ENCODE measurements around the gene WFS1. TPM values are rescaled to one million over a fixed set of nuclear protein-coding genes. Genes with fewer than 3 reads are reported as not detected.

Gene WFS1, protein sequence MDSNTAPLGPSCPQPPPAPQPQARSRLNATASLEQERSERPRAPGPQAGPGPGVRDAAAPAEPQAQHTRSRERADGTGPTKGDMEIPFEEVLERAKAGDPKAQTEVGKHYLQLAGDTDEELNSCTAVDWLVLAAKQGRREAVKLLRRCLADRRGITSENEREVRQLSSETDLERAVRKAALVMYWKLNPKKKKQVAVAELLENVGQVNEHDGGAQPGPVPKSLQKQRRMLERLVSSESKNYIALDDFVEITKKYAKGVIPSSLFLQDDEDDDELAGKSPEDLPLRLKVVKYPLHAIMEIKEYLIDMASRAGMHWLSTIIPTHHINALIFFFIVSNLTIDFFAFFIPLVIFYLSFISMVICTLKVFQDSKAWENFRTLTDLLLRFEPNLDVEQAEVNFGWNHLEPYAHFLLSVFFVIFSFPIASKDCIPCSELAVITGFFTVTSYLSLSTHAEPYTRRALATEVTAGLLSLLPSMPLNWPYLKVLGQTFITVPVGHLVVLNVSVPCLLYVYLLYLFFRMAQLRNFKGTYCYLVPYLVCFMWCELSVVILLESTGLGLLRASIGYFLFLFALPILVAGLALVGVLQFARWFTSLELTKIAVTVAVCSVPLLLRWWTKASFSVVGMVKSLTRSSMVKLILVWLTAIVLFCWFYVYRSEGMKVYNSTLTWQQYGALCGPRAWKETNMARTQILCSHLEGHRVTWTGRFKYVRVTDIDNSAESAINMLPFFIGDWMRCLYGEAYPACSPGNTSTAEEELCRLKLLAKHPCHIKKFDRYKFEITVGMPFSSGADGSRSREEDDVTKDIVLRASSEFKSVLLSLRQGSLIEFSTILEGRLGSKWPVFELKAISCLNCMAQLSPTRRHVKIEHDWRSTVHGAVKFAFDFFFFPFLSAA
- total RNA-seq = 10 to 100 TPM; 11.3 to 19.7 (median 15.9) TPM
- long read RNA-seq, partial matches to known transcripts = 0 of 3 reads
- long read RNA-seq, other reads (novel, unspliced or antisense) = 2 of 3 reads

GRCh38 chr4:6269616-6270511, at the start of gene WFS1:
TSS of gene WFS1 (plus strand) at chr4:6269850. CDS start at chr4:6277456, 7,606 bp downstream.
- H3K4me3 ChIP-seq = peak within 1 kb of the TSS; percentile 94 to 99 (median 97)
- H3K4me1 ChIP-seq = peaks cover 0 to 15% (median 2%) of the 10 kb centered on the region in 4 donors
- ATAC-seq (peak; percentile 97 to 100 (median 99)), DNase-seq (peak; percentile 99)
- no peaks in the 10 kb centered on the region for H3K9me3 ChIP-seq
- no peaks in the 10 kb centered on the region for H3K36me3 ChIP-seq
- 0% methylated on average over 13 of the region's 104 CpGs for WGBS (ENCODE audit: insufficient coverage, low coverage, low lambda C conversion rate, missing lambda C conversion rate)
- intact Hi-C loops (cut with DNase I) = no loop called here
- no peaks in the 10 kb centered on the region for H3K27me3 ChIP-seq
- TF ChIP-seq POLR2A (IDR thresholded peaks at IDR 0.05) = peak; percentile 91
- TF ChIP-seq, protein P1, sequence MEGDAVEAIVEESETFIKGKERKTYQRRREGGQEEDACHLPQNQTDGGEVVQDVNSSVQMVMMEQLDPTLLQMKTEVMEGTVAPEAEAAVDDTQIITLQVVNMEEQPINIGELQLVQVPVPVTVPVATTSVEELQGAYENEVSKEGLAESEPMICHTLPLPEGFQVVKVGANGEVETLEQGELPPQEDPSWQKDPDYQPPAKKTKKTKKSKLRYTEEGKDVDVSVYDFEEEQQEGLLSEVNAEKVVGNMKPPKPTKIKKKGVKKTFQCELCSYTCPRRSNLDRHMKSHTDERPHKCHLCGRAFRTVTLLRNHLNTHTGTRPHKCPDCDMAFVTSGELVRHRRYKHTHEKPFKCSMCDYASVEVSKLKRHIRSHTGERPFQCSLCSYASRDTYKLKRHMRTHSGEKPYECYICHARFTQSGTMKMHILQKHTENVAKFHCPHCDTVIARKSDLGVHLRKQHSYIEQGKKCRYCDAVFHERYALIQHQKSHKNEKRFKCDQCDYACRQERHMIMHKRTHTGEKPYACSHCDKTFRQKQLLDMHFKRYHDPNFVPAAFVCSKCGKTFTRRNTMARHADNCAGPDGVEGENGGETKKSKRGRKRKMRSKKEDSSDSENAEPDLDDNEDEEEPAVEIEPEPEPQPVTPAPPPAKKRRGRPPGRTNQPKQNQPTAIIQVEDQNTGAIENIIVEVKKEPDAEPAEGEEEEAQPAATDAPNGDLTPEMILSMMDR (IDR thresholded peaks at IDR 0.05) = no peak
- peak within 1 kb of the TSS in 2 of 3 donors; percentile 33 to 36 for H3K27ac ChIP-seq

- intact Hi-C loops (cut with DNase I) = no loop called here
- TF ChIP-seq, protein P1 (IDR thresholded peaks at IDR 0.05) = no peak
- TF ChIP-seq POLR2A (IDR thresholded peaks at IDR 0.05) = no peak
These were observed 48.3 kb upstream of the WFS1 start for GRCh38 chr4:6221301-6221850.

DNA sequence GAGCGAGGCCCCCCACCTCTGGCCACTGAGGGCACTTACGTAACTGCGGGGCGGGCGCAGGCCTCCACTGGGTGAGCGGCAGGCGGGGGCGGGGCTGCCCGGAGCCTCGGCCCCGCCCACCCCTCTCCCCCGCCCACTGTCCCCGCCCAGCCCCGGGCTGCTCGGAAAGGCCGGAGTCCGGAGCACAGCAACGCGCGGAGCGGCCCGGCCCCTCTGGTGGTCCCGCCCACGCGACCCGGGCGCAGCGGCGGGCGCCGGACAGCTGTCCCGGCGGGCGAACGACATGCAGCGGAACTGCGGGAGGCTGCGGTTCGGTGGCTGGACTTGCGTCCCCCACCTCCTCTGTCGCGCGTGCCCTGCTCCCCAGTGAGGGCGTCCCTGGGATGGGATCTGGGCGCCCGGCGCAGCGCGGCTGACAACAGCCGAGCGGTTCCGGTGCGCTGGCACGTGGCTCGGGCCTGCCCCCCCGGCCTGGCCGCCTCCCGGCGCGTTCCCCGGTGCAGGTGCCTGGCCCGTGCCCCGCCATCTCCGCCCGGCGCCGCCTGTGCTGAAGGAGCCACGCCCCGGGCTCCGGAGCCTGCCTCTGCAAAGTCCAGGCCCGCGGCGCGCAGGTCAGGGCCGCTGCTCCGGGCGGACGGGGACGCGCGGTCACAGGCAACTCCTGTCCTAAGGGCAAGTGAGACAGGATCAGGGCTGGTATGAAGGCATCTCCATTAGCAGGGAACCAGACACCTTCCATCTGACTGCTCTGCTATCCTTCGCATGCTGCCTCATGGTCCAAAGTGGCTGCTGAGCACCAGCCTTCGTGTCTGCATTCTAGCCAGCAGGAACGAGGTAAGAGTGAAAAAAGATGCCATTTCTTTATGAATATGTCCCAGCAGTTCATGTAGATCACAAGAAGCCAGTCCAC, 47.5 kb upstream of the WFS1 start:
- DNase-seq (peak in 2 of 3 donors; percentile 40 to 59), ATAC-seq (peak; percentile 40 to 90 (median 54))
- TF ChIP-seq, protein P1 (IDR thresholded peaks at IDR 0.05) = no peak
- TF ChIP-seq POLR2A (IDR thresholded peaks at IDR 0.05) = no peak
- Histone ChIP-seq H3K36me3 (no peaks in the 10 kb centered on the region), H3K9me3 (peaks cover 0 to 4% (median 0%) of the 10 kb centered on the region in 4 donors), H3K27me3 (peaks cover 0 to 23% of the 10 kb centered on the region in 2 donors), H3K4me3 (peak overlapping the region in 1 of 3 donors; percentile 26), H3K4me1 (peaks cover 0 to 4% (median 0%) of the 10 kb centered on the region in 4 donors), H3K27ac (no peak overlapping the region)
- intact Hi-C loops (cut with DNase I) = no loop called here
- WGBS (ENCODE audit: insufficient coverage, low coverage, low lambda C conversion rate, missing lambda C conversion rate) = 33% methylated on average over 6 of the region's 84 CpGs

More at GRCh38 chr4:6221301-6221850, 48.3 kb upstream of the WFS1 start:
- DNase-seq (peak in 2 of 3 donors; percentile 15 to 16), ATAC-seq (no peak)
- Histone ChIP-seq H3K4me1 (peaks cover 0 to 4% (median 0%) of the 10 kb centered on the region in 4 donors), H3K4me3 (peak overlapping the region in 1 of 3 donors; percentile 26), H3K27ac (no peak overlapping the region), H3K36me3 (no peaks in the 10 kb centered on the region), H3K9me3 (peaks cover 0 to 4% (median 0%) of the 10 kb centered on the region in 4 donors), H3K27me3 (peaks cover 0 to 23% of the 10 kb centered on the region in 2 donors)
- 9% methylated on average over 16 of the region's 16 CpGs for WGBS (ENCODE audit: insufficient coverage, low coverage, low lambda C conversion rate, missing lambda C conversion rate)

Measured in right lobe of liver (tissue), 6 donors.